K562 (cell line): ENCODE measurements around the gene CCDC141. TPM values are rescaled to one million over a fixed set of nuclear protein-coding genes. Genes with fewer than 3 reads are reported as not detected.

ENCODE experiments used
- ATAC-seq: fragments of 200-7000 bp; cut with Tn5 transposase; 3 replicates; pipeline ENCODE4 v1.9.1; 2020; ENCODE audit warnings: moderate library complexity
- BruUV-seq: library from RNA; stranded (reverse); fragments of 400-500 nt; replicated peaks from 2 replicates; lab custom pipeline; 2021; lab: Mats Ljungman, UMichigan
- CTCF ChIA-PET: fragments of 300-600 bp; formaldehyde crosslinking; extraction: SDS; loops from one replicate; lab custom pipeline; 2021; ENCODE audit warnings: low intra/inter-chr PET ratio; lab: Yijun Ruan, JAX
- POLR2A ChIA-PET: fragments of 300-600, 350-650 bp; sonication (Branson Sonifier 250); formaldehyde crosslinking; extraction: SDS; loops from one replicate; lab custom pipeline; 2021; ENCODE audit warnings: antibody characterized with exemption, inconsistent platforms; lab: Yijun Ruan, JAX
- DNase-seq, 4 experiments: peaks; one replicate each; pipeline versions ENCODE4 v3.0.0 to v3.0.0-alpha.2; 2011 to 2018; ENCODE audit warnings: low spot score in 3 of 4, mixed read lengths in 3 of 4; ENCODE audit errors: extremely low read depth in 1 of 4
- FAIRE-seq: peaks from 2 replicates; lab custom pipeline; 2011; peaks lifted over from hg19 to GRCh38; lab: Jason Lieb, UNC
- H2AFZ ChIP-seq: 2 replicates; pipeline ENCODE4 v1.6.0; 2011; ENCODE audit warnings: low read depth, low read length, control low read depth, inconsistent platforms
- H3K27ac ChIP-seq: fragments of 200-600 bp; 3 replicates; pipeline ENCODE4 v1.8.0; 2011; ENCODE audit warnings: low read depth, mild to moderate bottlenecking, control low read depth, inconsistent platforms, low read length, moderate library complexity, mixed read lengths; ENCODE audit errors: extremely low read depth
- H3K27me3 ChIP-seq, 2 experiments: fragments of 300-600 bp in 1 of 2; 2 replicates in 1 of 2; 3 replicates in 1 of 2; pipeline versions ENCODE4 v1.6.0 to v1.8.0; 2011; ENCODE audit warnings: inconsistent platforms in 2 of 2, low read length in 2 of 2, mild to moderate bottlenecking in 1 of 2, mixed read lengths in 1 of 2, moderate library complexity in 1 of 2; ENCODE audit not compliant: control insufficient read depth in 2 of 2, insufficient read depth in 2 of 2
- H3K36me3 ChIP-seq: fragments of 300-600 bp; 3 replicates; pipeline ENCODE4 v1.8.0; 2011; ENCODE audit warnings: mild to moderate bottlenecking, low read length, inconsistent platforms; ENCODE audit not compliant: control insufficient read depth, insufficient read depth
- H3K4me1 ChIP-seq, 2 experiments: fragments of 200-600 bp in 1 of 2; replicated peaks in 1 of 2; 2 replicates in 1 of 2; 3 replicates in 1 of 2; pipeline versions ENCODE4 v1.5.1 to v1.8.0; 2011; ENCODE audit warnings: inconsistent platforms in 2 of 2, low read length in 2 of 2, mild to moderate bottlenecking in 1 of 2, mixed read lengths in 1 of 2, moderate library complexity in 1 of 2; ENCODE audit not compliant: control insufficient read depth in 2 of 2, insufficient read depth in 2 of 2
- H3K4me2 ChIP-seq: 2 replicates; pipeline ENCODE4 v1.6.1; 2011; ENCODE audit warnings: low read length, control low read depth, inconsistent platforms, mixed read lengths; ENCODE audit not compliant: insufficient read depth
- H3K4me3 ChIP-seq: fragments of 200-600 bp; sonication (generic), shearing (Covaris generic); 2 replicates; pipeline ENCODE4 v1.5.1; 2016; ENCODE audit warnings: control low read depth, inconsistent platforms
- H3K79me2 ChIP-seq: fragments of 200-600 bp; 3 replicates; pipeline ENCODE4 v1.8.0; 2011; ENCODE audit warnings: low read length, inconsistent platforms; ENCODE audit not compliant: control insufficient read depth, insufficient read depth
- H3K9ac ChIP-seq, 2 experiments: 2 replicates each; pipeline versions ENCODE4 v1.6.0 to v1.6.1; 2011; ENCODE audit warnings: low read depth in 2 of 2, low read length in 2 of 2, control low read depth in 1 of 2, inconsistent platforms in 1 of 2, mild to moderate bottlenecking in 1 of 2, mixed read lengths in 1 of 2; ENCODE audit not compliant: insufficient read depth in 1 of 2
- H3K9me1 ChIP-seq: one replicate; pipeline ENCODE4 v1.6.0; 2011; ENCODE audit warnings: inconsistent platforms, mild to moderate bottlenecking, low read length, moderate library complexity; ENCODE audit not compliant: control insufficient read depth, insufficient read depth
- H3K9me3 ChIP-seq: replicated peaks from 2 replicates; pipeline ENCODE4 v1.5.1; 2011; ENCODE audit warnings: low read depth, low read length, inconsistent platforms; ENCODE audit not compliant: control insufficient read depth, insufficient read depth
- H4K20me1 ChIP-seq: replicated peaks from 2 replicates; pipeline ENCODE4 v1.6.1; 2011; ENCODE audit warnings: low read length, inconsistent platforms, mixed read lengths; ENCODE audit not compliant: control insufficient read depth, insufficient read depth
- CBFA2T3 ChIP-seq: fragments of 450-650 bp; IDR thresholded peaks from 2 replicates; pipeline ENCODE4 v1.6.1; 2017
- CREM ChIP-seq: IDR thresholded peaks from 2 replicates; pipeline ENCODE4 v1.6.1; 2014; ENCODE audit warnings: antibody characterized with exemption, low read depth
- ELF2 ChIP-seq: fragments of 250-450 bp; sonication (Bioruptor Pico); IDR thresholded peaks from 2 replicates; pipeline ENCODE4 v1.5.0; 2021; ENCODE audit warnings: mild to moderate bottlenecking
- FOS ChIP-seq: IDR thresholded peaks from 3 replicates; pipeline ENCODE4 v1.6.1; 2011; ENCODE audit not compliant: insufficient read length; ENCODE audit errors: extremely low read depth
- HDAC3 ChIP-seq: fragments of 450-650 bp; IDR thresholded peaks from 2 replicates; pipeline ENCODE4 v1.6.1; 2018; ENCODE audit warnings: borderline replicate concordance, mild to moderate bottlenecking, moderate library complexity; ENCODE audit not compliant: partially characterized antibody
- NR0B1 ChIP-seq: fragments of 450-650 bp; IDR thresholded peaks from one replicate; pipeline ENCODE4 v1.6.1; 2018; ENCODE audit warnings: mild to moderate bottlenecking, moderate library complexity; ENCODE audit not compliant: partially characterized antibody
- RNF219 ChIP-seq: fragments of 250-450 bp; sonication (Bioruptor Pico); IDR thresholded peaks from 2 replicates; pipeline ENCODE4 v1.5.0; 2022; ENCODE audit warnings: mild to moderate bottlenecking
- TCF7L2 ChIP-seq: fragments of 150-350 bp; IDR thresholded peaks from 2 replicates; pipeline ENCODE4 v1.6.1; 2016; ENCODE audit warnings: low read depth, mild to moderate bottlenecking, low read length, moderate library complexity
- ZNF280A ChIP-seq: fragments of 450-650 bp; IDR thresholded peaks from 2 replicates; pipeline ENCODE4 v1.6.1; 2018; ENCODE audit warnings: mild to moderate bottlenecking, low read depth; ENCODE audit not compliant: partially characterized antibody
- ZNF668 ChIP-seq: fragments of 250-450 bp; sonication (Bioruptor Pico); IDR thresholded peaks from 2 replicates; pipeline ENCODE4 v1.8.0; 2022; ENCODE audit warnings: mild to moderate bottlenecking, inconsistent platforms
- WGBS: fragments of 100-300 bp; shearing (Covaris generic); methylation state at CpG from one replicate; pipeline ENCODE4 v1.1.6; 2016; ENCODE audit warnings: low coverage, mixed read lengths; ENCODE audit not compliant: insufficient coverage; ENCODE audit errors: missing lambda C conversion rate; 5-methylcytosine and 5-hydroxymethylcytosine counted together
- in situ Hi-C: fragments of 300-500 bp; cut with MboI; formaldehyde crosslinking; loops from 4 replicates; pipeline ENCODE4 v1.15.0; 2018; ENCODE audit warnings: inconsistent platforms, mixed read lengths
- intact Hi-C: fragments of 100-400 bp; cut with micrococcal nuclease; formaldehyde crosslinking; loops from 2 replicates; pipeline ENCODE4 v1.14.2; 2022
- polyA plus RNA-seq, 8 experiments: library from polyadenylated mRNA; depleted of rRNA in 4 of 8; stranded (reverse) in 5 of 8; unstranded in 3 of 8; fragments of >200 nt; fragmentation: Nextera tagmentation in 2 of 8; fragmentation: Illumina TruSeq in 1 of 8; extraction: Ambion mirVana in 2 of 8; extraction: Trizol in 1 of 8; gene quantifications; 2 replicates each; pipeline versions ENCODE4 v1.2.1 to v1.2.3, GENCODE V29; 2011 to 2014; ENCODE audit warnings: inconsistent platforms in 1 of 8, missing spikeins in 1 of 8
- total RNA-seq, 7 experiments: library from RNA; depleted of rRNA in 6 of 7; stranded (reverse); fragments of >200 nt in 6 of 7; fragmentation: Illumina TruSeq in 2 of 7; extraction: Trizol in 2 of 7; gene quantifications; 2 replicates each; pipeline versions ENCODE4 v1.2.1 to v1.2.3, GENCODE V29; 2011 to 2021; ENCODE audit warnings: low replicate concordance in 1 of 7

CCDC141 gene
- total and polyA plus RNA-seq, 9 of the 15 experiments (the other 6 are each of a cell fraction or from before 2014, with no cell fraction given), result 0.09 TPM; not detected in 8

GRCh38 chr2:178884440-178884839 lies 165.5 kb downstream of the CCDC141 start (continued):
- TF ChIP-seq RNF219 (CRISPR knock-in tag), result no peak

GRCh38 chr2:178882666-178883440 lies 167.1 kb downstream of the CCDC141 start:
- Histone ChIP-seq H3K4me1 (no peaks in the 10 kb centered on the region), H3K9ac (no peak overlapping the region), H3K9me1 (no peaks in the 10 kb centered on the region), H3K79me2 (no peaks in the 10 kb centered on the region), H3K9me3 (no peaks in the 10 kb centered on the region), H3K36me3 (no peaks in the 10 kb centered on the region), H3K27me3 (no peaks in the 10 kb centered on the region), H2AFZ (no peak overlapping the region), H3K4me3 (no peak overlapping the region), H4K20me1 (no peaks in the 10 kb centered on the region), H3K27ac (no peak overlapping the region), H3K4me2 (no peak overlapping the region)
- POLR2A ChIA-PET, result interaction anchor here (0.6 to 0.7 kb wide), 2 partner anchors 46 to 255 kb away, joined by 3 read pairs; no protein-coding TSS in a partner anchor
- FAIRE-seq (no peak), ATAC-seq (no peak), DNase-seq (no peak)
- 1% methylated on average over 6 of the region's 6 CpGs for WGBS
- BruUV-seq, result no TSS peak
- in situ Hi-C loops, result no loop called here
- TF ChIP-seq CBFA2T3 (no peak), FOS (no peak), ELF2 (CRISPR knock-in tag) (no peak), ZNF668 (CRISPR knock-in tag) (no peak), ZNF280A (no peak), NR0B1 (no peak), HDAC3 (no peak), TCF7L2 (no peak), CREM (no peak)
- CTCF ChIA-PET, result no interaction called here
- intact Hi-C loops, result no loop called here
